K562 (cell line): Measurements from ENCODE around the gene ECSIT. TPM values are rescaled to one million over a fixed set of nuclear protein-coding genes. Genes with fewer than 3 reads are reported as not detected.

Experiments
- AFF4 ChIP-seq: sonication (generic); formaldehyde crosslinking; IDR thresholded peaks from 2 replicates; pipeline ENCODE4 v1.8.0; 2023; ENCODE audit warnings: mild to moderate bottlenecking, missing genetic modification reagents
- ATF2 ChIP-seq: sonication (generic); formaldehyde crosslinking; IDR thresholded peaks from 2 replicates; pipeline ENCODE4 v1.8.1; 2022; ENCODE audit warnings: missing genetic modification reagents
- ATF7 ChIP-seq: fragments of 450-650 bp; IDR thresholded peaks from 2 replicates; pipeline ENCODE4 v1.7.1; 2014; ENCODE audit warnings: mild to moderate bottlenecking, moderate library complexity
- ETV1 ChIP-seq: fragments of 450-650 bp; conservative IDR thresholded peaks from 2 replicates; pipeline ENCODE4 v1.6.1; 2016; ENCODE audit warnings: missing genetic modification characterization, control low read depth, low read depth, missing compliant biosample characterization
- HDAC1 ChIP-seq, 2 experiments: fragments of 450-650 bp; IDR thresholded peaks; 2 replicates each; pipeline ENCODE4 v1.6.1; 2016 to 2017; ENCODE audit warnings: inconsistent platforms in 1 of 2, mild to moderate bottlenecking in 1 of 2, moderate library complexity in 1 of 2
- L3MBTL2 ChIP-seq: fragments of 450-650 bp; IDR thresholded peaks from 2 replicates; pipeline ENCODE4 v1.6.1; 2016; ENCODE audit warnings: mild to moderate bottlenecking, moderate library complexity
- MTA3 ChIP-seq: fragments of 450-650 bp; formaldehyde crosslinking; IDR thresholded peaks from 2 replicates; pipeline ENCODE4 v1.6.1; 2017; ENCODE audit warnings: mild to moderate bottlenecking, borderline replicate concordance
- PHF21A ChIP-seq: fragments of 450-650 bp; IDR thresholded peaks from 2 replicates; pipeline ENCODE4 v1.6.1; 2017; ENCODE audit warnings: low read depth, borderline replicate concordance
- RAD21 ChIP-seq, 2 experiments: fragments of 250-450 bp in 1 of 2; fragments of 450-650 bp in 1 of 2; sonication (Bioruptor Pico) in 1 of 2; formaldehyde crosslinking in 1 of 2; IDR thresholded peaks in 1 of 2; conservative IDR thresholded peaks in 1 of 2; 2 replicates each; pipeline versions ENCODE4 v1.4.0 to v1.8.0; 2020 to 2022; ENCODE audit warnings: mild to moderate bottlenecking in 2 of 2, moderate library complexity in 1 of 2
- SMC3 ChIP-seq: conservative IDR thresholded peaks from 2 replicates; pipeline ENCODE4 v1.6.1; 2011; ENCODE audit warnings: low read depth, low read length, improper control_type of control experiment; ENCODE audit not compliant: insufficient read depth
- TOE1 ChIP-seq, 2 experiments: fragments of 450-650 bp in 1 of 2; sonication (generic) in 1 of 2; formaldehyde crosslinking in 1 of 2; IDR thresholded peaks; 2 replicates each; pipeline versions ENCODE4 v1.7.1 to v1.8.0; 2016 to 2022; ENCODE audit warnings: borderline replicate concordance in 2 of 2, mild to moderate bottlenecking in 2 of 2, antibody characterized with exemption in 1 of 2, inconsistent platforms in 1 of 2, low read depth in 1 of 2, missing genetic modification reagents in 1 of 2, moderate library complexity in 1 of 2
- ZBTB17 ChIP-seq: fragments of 450-650 bp; formaldehyde crosslinking; IDR thresholded peaks from 2 replicates; pipeline ENCODE4 v1.4.0; 2020; ENCODE audit warnings: mild to moderate bottlenecking
- ZNF124 ChIP-seq: sonication (generic); formaldehyde crosslinking; IDR thresholded peaks from 2 replicates; pipeline ENCODE4 v1.8.1; 2022; ENCODE audit warnings: missing genetic modification reagents
- ZNF184 ChIP-seq: sonication (generic); formaldehyde crosslinking; IDR thresholded peaks from 2 replicates; pipeline ENCODE4 v1.5.0; 2020; ENCODE audit warnings: missing genetic modification reagents
- ZNF384 ChIP-seq: IDR thresholded peaks from 2 replicates; pipeline ENCODE4 v1.6.1; 2012; ENCODE audit warnings: low read depth, low read length, improper control_type of control experiment
- ZNF644 ChIP-seq: fragments of 200-800 bp; sonication (Bioruptor generic); IDR thresholded peaks from 2 replicates; pipeline ENCODE4 v1.6.1; 2016; ENCODE audit warnings: low read depth, missing genetic modification characterization, missing compliant biosample characterization
- ZNF668 ChIP-seq: fragments of 250-450 bp; sonication (Bioruptor Pico); IDR thresholded peaks from 2 replicates; pipeline ENCODE4 v1.8.0; 2022; ENCODE audit warnings: mild to moderate bottlenecking, inconsistent platforms
- polyA plus RNA-seq, 8 experiments: library from polyadenylated mRNA; depleted of rRNA in 4 of 8; stranded (reverse) in 5 of 8; unstranded in 3 of 8; fragments of >200 nt; fragmentation: Nextera tagmentation in 2 of 8; fragmentation: Illumina TruSeq in 1 of 8; extraction: Ambion mirVana in 2 of 8; extraction: Trizol in 1 of 8; gene quantifications; 2 replicates each; pipeline versions ENCODE4 v1.2.1 to v1.2.3, GENCODE V29; 2011 to 2014; ENCODE audit warnings: inconsistent platforms in 1 of 8, missing spikeins in 1 of 8
- total RNA-seq, 7 experiments: library from RNA; depleted of rRNA in 6 of 7; stranded (reverse); fragments of >200 nt in 6 of 7; fragmentation: Illumina TruSeq in 2 of 7; extraction: Trizol in 2 of 7; gene quantifications; 2 replicates each; pipeline versions ENCODE4 v1.2.1 to v1.2.3, GENCODE V29; 2011 to 2021; ENCODE audit warnings: low replicate concordance in 1 of 7
- TF ChIP-seq, protein P1 (sequence below): fragments of 150-350 bp; IDR thresholded peaks from 2 replicates; pipeline ENCODE4 v1.6.1; 2014; ENCODE audit warnings: low read depth, mild to moderate bottlenecking, low read length, borderline replicate concordance

Gene ECSIT
- total and polyA plus RNA-seq, 9 of the 15 experiments (the other 6 are each of a cell fraction or from before 2014, with no cell fraction given): 1.1 to 82.5 (median 43.9) TPM

DNA sequence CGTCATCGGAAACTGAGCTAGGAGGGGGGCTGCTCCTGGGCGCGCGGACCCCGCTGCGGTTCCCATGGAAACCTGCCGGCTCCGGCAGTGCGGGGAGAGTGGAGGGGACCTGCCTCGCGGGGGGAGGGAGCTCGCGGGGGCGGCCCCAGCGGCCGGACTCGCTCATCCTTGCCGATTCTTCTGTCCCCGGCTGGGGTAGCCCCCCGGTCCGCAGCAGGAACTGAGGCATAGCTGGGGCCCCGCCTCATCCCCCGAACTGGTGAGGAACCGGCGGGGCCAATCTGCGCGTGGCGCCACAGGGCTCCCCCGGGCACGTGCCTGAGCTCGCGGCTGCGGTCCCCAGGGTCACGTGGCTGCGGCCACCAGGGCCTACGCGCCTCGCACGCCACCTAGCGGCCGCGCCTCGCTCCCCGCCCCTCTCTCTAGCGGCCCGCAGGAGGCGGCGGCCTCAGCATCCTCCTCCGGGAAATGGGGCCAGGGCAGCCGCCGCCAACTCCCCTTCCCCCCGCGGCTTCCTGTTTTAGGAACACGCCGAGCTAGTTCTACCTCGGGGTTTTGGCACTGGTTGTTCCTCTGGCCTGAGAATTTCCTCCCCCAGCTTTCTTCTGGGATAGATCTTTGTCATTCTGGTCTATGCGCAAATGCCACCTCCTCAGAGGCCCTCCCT lies 46.4 kb downstream of the ECSIT start (continued):
- TF ChIP-seq L3MBTL2 (peak; percentile 99), RAD21 (CRISPR knock-in tag; conservative IDR thresholded peaks at IDR 0.05 in 1 of 2, IDR thresholded peaks at IDR 0.05 in 1 of 2) (peak; percentile 89 to 93), MTA3 (peak; percentile 90; the same call in 1 of the 2 replicates), SMC3 (peak; percentile 93), ZNF384 (peak; percentile 50; the same call in 1 of the 2 replicates), ETV1 (tag) (no peak; the same call in 1 of the 2 replicates), ATF7 (peak; percentile 72), ZNF644 (tag) (no peak), ATF2 (CRISPR knock-in tag) (peak; percentile 81; the same call in 1 of the 2 replicates), HDAC1 (IDR thresholded peaks at IDR 0.05) (peak in 1 of 2 experiments; percentile 93; a peak in 2 of 4 replicates), ZNF668 (CRISPR knock-in tag) (0 out of 2 replicates have a peak, but pooled peaks have one; percentile 45), AFF4 (CRISPR knock-in tag) (peak; percentile 98), ZNF184 (CRISPR knock-in tag) (no peak), PHF21A (0 out of 2 replicates have a peak, but pooled peaks have one; percentile 44), ZNF124 (peak; percentile 90; the same call in 1 of the 2 replicates), TOE1 (IDR thresholded peaks at IDR 0.05; ENCODE audit: borderline replicate concordance) (peak; percentile 90), TOE1 (CRISPR knock-in tag; IDR thresholded peaks at IDR 0.05; ENCODE audit: borderline replicate concordance, low read depth) (peak; percentile 97), ZBTB17 (CRISPR knock-in tag) (peak; percentile 48; the same call in 1 of the 2 replicates)
- TF ChIP-seq, protein P1, sequence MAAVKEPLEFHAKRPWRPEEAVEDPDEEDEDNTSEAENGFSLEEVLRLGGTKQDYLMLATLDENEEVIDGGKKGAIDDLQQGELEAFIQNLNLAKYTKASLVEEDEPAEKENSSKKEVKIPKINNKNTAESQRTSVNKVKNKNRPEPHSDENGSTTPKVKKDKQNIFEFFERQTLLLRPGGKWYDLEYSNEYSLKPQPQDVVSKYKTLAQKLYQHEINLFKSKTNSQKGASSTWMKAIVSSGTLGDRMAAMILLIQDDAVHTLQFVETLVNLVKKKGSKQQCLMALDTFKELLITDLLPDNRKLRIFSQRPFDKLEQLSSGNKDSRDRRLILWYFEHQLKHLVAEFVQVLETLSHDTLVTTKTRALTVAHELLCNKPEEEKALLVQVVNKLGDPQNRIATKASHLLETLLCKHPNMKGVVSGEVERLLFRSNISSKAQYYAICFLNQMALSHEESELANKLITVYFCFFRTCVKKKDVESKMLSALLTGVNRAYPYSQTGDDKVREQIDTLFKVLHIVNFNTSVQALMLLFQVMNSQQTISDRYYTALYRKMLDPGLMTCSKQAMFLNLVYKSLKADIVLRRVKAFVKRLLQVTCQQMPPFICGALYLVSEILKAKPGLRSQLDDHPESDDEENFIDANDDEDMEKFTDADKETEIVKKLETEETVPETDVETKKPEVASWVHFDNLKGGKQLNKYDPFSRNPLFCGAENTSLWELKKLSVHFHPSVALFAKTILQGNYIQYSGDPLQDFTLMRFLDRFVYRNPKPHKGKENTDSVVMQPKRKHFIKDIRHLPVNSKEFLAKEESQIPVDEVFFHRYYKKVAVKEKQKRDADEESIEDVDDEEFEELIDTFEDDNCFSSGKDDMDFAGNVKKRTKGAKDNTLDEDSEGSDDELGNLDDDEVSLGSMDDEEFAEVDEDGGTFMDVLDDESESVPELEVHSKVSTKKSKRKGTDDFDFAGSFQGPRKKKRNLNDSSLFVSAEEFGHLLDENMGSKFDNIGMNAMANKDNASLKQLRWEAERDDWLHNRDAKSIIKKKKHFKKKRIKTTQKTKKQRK: no peak
